VCaP (cell line): ENCODE data around the gene CREM.

Experiments
- H3K27ac ChIP-seq: fragments of 450-650 bp; 2 replicates; pipeline ENCODE4 v1.5.1; 2017
- CTCF ChIP-seq: fragments of 450-650 bp; conservative IDR thresholded peaks from 2 replicates; pipeline ENCODE4 v1.5.1; 2017; ENCODE audit warnings: mild to moderate bottlenecking, moderate library complexity

The CREM gene

GRCh38 chr10:35091994-35092790 lies 34.5 kb upstream of the CREM start:
- no peak overlapping the region for H3K27ac ChIP-seq
- no peak for TF ChIP-seq CTCF

- no peak overlapping the region for H3K27ac ChIP-seq
- no peak for TF ChIP-seq CTCF
Observed at GRCh38 chr10:35092851-35093250, 33.8 kb upstream of the CREM start.

GRCh38 chr10:35096312-35096711 lies 30.3 kb upstream of the CREM start:
- H3K27ac ChIP-seq = no peak overlapping the region
- TF ChIP-seq CTCF = no peak

GRCh38 chr10:35097510-35097909 lies 29.1 kb upstream of the CREM start:
- TF ChIP-seq CTCF = no peak
- H3K27ac ChIP-seq = no peak overlapping the region

GRCh38 chr10:35103882-35104281 lies 22.8 kb upstream of the CREM start:
- no peak overlapping the region for H3K27ac ChIP-seq
- TF ChIP-seq CTCF = no peak

GRCh38 chr10:35112571-35112970 lies 14.1 kb upstream of the CREM start:
- TF ChIP-seq CTCF = no peak
- no peak overlapping the region for H3K27ac ChIP-seq

- no peak overlapping the region for H3K27ac ChIP-seq
- TF ChIP-seq CTCF = no peak
Observed at GRCh38 chr10:35119378-35119777, 7.3 kb upstream of the CREM start.
